ENCODE results near the gene SMARCE1.

The SMARCE1 gene

DNA sequence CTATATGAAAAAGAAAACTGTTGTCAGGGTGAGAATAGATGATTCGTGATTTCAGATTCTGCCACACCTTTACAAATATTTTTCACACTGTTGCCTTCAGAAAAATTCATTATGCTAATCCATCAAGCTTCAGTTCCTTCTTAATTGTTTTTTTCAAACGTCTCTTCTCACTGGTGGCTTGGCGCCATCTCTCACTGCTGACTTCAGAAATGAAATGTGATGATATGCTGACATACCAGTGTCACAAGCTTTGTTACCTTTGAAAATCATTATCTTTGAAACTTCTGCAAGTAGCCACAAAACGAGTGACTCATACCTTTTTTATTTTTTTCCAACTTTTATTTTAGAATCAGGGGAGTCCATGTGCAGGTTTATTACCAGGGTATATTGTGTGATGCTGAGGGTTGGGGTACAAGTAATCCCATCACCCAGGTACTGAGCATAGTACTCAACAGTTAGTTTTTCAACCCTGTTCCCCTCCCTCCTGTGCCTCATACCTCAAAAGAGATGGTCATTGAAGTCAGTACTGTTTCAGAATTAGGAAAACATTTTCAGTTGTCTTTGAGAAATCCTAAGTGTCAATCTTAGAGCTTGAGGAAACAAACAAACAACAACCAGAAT lies 31.4 kb upstream of the SMARCE1 start:
- TF ChIP-seq TAF1 (IDR thresholded peaks at IDR 0.05; ENCODE audit: low read depth, low read length) (no peak), POLR2A (IDR thresholded peaks at IDR 0.05; ENCODE audit: low read depth, low read length) (no peak), PAX5 (IDR thresholded peaks at IDR 0.05; ENCODE audit: insufficient read depth, low read length, severe bottlenecking) (no peak), POLR2AphosphoS5 (IDR thresholded peaks at IDR 0.05; ENCODE audit: low read depth, low read length) (no peak), POU2F2 (IDR thresholded peaks at IDR 0.05; ENCODE audit: low read depth, low read length) (no peak), SPI1 (IDR thresholded peaks at IDR 0.05; ENCODE audit: low read depth, low read length) (no peak)
- no peak for FAIRE-seq
- DNase-seq (ENCODE audit: insufficient read length, low spot score) = no peak

DNA sequence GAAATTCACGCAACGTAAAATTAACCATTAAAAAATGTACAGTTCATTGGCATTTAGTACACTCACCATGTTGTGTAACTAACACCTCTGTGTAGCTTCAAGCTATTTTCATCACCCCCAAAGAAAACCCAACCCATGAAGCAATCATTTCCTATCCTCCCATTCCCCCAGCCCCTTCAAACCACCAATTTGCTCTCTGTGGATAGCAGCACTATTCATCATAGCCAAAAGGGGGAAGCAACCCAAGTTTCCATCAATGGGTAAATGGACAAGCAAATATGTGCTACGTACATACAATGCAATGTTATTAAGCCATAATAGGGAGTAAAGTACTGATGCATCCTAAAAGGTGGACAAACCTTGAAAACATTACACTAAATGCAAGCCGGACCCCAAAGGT lies 28.3 kb upstream of the SMARCE1 start:
- FAIRE-seq (no peak), DNase-seq (ENCODE audit: insufficient read length, low spot score) (no peak)
- no peak for TF ChIP-seq SPI1 (IDR thresholded peaks at IDR 0.05; ENCODE audit: low read depth, low read length)
- TF ChIP-seq TAF1 (IDR thresholded peaks at IDR 0.05; ENCODE audit: low read depth, low read length) = no peak
- TF ChIP-seq POLR2AphosphoS5 (IDR thresholded peaks at IDR 0.05; ENCODE audit: low read depth, low read length) = no peak
- no peak for TF ChIP-seq POLR2A (IDR thresholded peaks at IDR 0.05; ENCODE audit: low read depth, low read length)
- TF ChIP-seq PAX5 (IDR thresholded peaks at IDR 0.05; ENCODE audit: insufficient read depth, low read length, severe bottlenecking) = no peak
- no peak for TF ChIP-seq POU2F2 (IDR thresholded peaks at IDR 0.05; ENCODE audit: low read depth, low read length)

DNA sequence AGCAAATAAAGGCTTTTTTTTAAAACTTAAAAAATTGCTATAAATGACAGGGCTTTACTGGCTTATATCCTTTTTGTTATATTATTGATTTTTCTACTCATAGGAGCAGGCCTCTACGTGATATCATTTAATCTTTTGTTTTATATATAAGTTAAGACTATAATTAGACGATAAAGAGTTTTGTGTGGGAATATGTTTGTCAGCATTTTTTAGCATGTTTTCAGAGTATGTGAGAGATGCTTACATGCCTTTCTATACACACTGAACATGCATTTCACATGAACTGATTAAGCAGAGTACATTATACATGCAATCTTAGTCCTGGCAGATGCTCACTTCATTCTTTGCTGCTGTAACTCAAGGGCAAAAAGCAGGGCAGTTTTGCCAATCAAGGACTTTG lies 25.0 kb upstream of the SMARCE1 start:
- DNase-seq (ENCODE audit: insufficient read length, low spot score) (no peak), FAIRE-seq (no peak)
- TF ChIP-seq SPI1 (IDR thresholded peaks at IDR 0.05; ENCODE audit: low read depth, low read length) (no peak), POLR2AphosphoS5 (IDR thresholded peaks at IDR 0.05; ENCODE audit: low read depth, low read length) (no peak), TAF1 (IDR thresholded peaks at IDR 0.05; ENCODE audit: low read depth, low read length) (no peak), POLR2A (IDR thresholded peaks at IDR 0.05; ENCODE audit: low read depth, low read length) (no peak)

DNA sequence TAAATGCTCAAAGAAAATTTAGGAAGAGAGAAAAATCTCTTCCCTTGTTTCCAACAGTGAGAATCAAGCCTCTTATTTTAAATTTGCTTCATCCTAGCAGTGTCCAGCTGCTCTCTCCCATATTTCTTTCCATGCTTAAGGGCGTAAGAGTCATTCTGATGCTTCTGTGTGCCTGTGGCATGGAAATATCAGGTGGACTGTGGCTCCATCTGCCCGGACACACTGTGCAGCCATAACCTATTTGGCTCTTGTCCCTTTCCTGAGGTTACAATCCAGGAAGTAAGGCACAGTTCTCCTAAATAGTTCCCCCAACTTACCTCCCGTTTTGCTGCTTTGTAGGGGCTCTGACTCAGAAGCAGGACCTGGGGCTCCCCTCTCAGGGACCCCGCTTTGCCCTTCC lies 23.7 kb upstream of the SMARCE1 start:
- no peak for DNase-seq (ENCODE audit: insufficient read length, low spot score)
- no peak for FAIRE-seq
- TF ChIP-seq POLR2A (IDR thresholded peaks at IDR 0.05; ENCODE audit: low read depth, low read length) (no peak), SPI1 (IDR thresholded peaks at IDR 0.05; ENCODE audit: low read depth, low read length) (no peak), TAF1 (IDR thresholded peaks at IDR 0.05; ENCODE audit: low read depth, low read length) (no peak), POU2F2 (IDR thresholded peaks at IDR 0.05; ENCODE audit: low read depth, low read length) (no peak), PAX5 (IDR thresholded peaks at IDR 0.05; ENCODE audit: insufficient read depth, low read length, severe bottlenecking) (no peak), POLR2AphosphoS5 (IDR thresholded peaks at IDR 0.05; ENCODE audit: low read depth, low read length) (no peak)

DNA sequence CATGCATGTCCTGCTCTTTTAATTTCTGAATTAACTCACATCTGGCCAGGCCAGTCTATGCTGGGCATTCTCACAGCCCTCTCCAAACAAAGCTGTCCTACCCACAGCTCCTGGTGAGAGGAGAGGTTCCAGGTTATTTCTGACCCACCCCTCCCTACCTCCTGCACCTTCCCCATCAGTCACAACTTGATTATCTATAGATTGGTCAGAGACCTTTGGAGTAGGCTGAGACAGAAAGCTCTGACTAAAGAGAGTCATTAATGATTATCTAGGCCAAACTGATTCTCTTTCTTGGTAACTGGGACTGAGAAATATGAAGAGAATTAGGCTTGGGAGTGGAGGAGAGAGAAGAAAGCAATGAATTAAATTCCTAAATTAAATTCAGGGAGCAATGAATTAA lies 18.7 kb upstream of the SMARCE1 start:
- no peak for FAIRE-seq
- TF ChIP-seq POLR2A (IDR thresholded peaks at IDR 0.05; ENCODE audit: low read depth, low read length) (no peak), TAF1 (IDR thresholded peaks at IDR 0.05; ENCODE audit: low read depth, low read length) (no peak), POLR2AphosphoS5 (IDR thresholded peaks at IDR 0.05; ENCODE audit: low read depth, low read length) (no peak), PAX5 (IDR thresholded peaks at IDR 0.05; ENCODE audit: insufficient read depth, low read length, severe bottlenecking) (no peak), POU2F2 (IDR thresholded peaks at IDR 0.05; ENCODE audit: low read depth, low read length) (no peak), SPI1 (IDR thresholded peaks at IDR 0.05; ENCODE audit: low read depth, low read length) (no peak)
- DNase-seq (ENCODE audit: insufficient read length, low spot score) = no peak

DNA sequence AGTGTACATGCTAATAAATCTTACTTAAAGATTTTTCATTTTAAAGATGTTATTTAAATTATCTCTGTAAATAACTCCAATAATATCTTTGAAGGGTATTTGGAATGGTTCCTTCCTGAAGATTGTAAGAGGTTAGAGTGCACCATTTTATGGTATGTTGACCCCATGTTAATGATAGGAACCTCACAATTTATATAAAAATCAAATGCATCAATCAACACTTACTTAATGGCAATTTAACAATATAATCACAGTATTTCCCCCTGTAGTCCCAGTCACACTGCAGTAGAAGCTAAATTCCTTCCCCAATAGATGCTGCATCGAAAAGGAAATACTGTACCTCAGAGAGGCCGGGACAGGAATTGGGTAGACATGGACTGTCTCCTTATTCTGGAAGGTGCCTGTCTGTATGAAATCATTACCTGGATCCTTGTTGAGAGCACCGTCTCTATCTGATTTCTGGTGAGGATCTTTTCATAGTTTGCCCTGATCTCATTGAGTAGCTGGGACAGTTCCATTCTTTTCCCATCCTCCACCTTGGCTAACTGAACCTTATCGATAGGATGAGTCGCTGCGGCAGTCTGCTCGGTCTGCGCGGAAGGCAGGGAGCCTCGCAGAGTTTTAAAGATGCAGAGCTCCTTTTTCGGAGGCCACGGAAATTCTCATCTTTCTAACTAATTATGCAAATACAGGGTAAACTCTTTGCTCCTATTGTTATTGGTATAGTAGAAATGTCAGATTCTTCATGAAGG lies 17.1 kb upstream of the SMARCE1 start, which contains the start of gene KRT222:
Gene KRT222 (minus strand): TSS at position 596 of the 752 bp plus-strand sequence. CDS start 78 bp downstream, at position 518.
- TF ChIP-seq POLR2AphosphoS5 (IDR thresholded peaks at IDR 0.05; ENCODE audit: low read depth, low read length) = no peak
- TF ChIP-seq PAX5 (IDR thresholded peaks at IDR 0.05; ENCODE audit: insufficient read depth, low read length, severe bottlenecking) = no peak
- TF ChIP-seq POLR2A (IDR thresholded peaks at IDR 0.05; ENCODE audit: low read depth, low read length) = no peak
- no peak for TF ChIP-seq SPI1 (IDR thresholded peaks at IDR 0.05; ENCODE audit: low read depth, low read length)
- no peak for TF ChIP-seq TAF1 (IDR thresholded peaks at IDR 0.05; ENCODE audit: low read depth, low read length)
- no peak for TF ChIP-seq POU2F2 (IDR thresholded peaks at IDR 0.05; ENCODE audit: low read depth, low read length)
- DNase-seq (ENCODE audit: insufficient read length, low spot score) (no peak), FAIRE-seq (no peak)

DNA sequence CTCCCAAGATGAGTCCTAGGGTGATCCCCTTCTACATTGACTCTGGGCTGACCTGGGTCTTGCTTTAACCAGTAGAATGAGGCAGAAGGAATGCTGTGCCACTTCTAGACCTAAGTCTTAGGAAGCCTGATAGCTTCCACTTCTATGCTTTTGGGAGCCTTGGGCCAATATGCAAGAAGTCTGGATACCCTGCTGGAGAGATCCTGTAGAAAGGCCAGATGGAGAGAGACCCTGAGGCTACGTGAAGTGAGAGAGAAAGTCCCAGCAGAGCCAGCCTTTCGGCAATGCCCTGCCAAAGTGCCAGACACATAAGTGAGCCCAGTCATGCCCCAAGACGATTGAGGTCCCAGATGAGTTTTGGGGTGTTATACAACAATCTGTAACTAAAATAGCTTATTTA lies 15.6 kb upstream of the SMARCE1 start:
- no peak for TF ChIP-seq POLR2A (IDR thresholded peaks at IDR 0.05; ENCODE audit: low read depth, low read length)
- no peak for TF ChIP-seq PAX5 (IDR thresholded peaks at IDR 0.05; ENCODE audit: insufficient read depth, low read length, severe bottlenecking)
- no peak for TF ChIP-seq POU2F2 (IDR thresholded peaks at IDR 0.05; ENCODE audit: low read depth, low read length)
- no peak for TF ChIP-seq TAF1 (IDR thresholded peaks at IDR 0.05; ENCODE audit: low read depth, low read length)
- no peak for TF ChIP-seq SPI1 (IDR thresholded peaks at IDR 0.05; ENCODE audit: low read depth, low read length)
- no peak for TF ChIP-seq POLR2AphosphoS5 (IDR thresholded peaks at IDR 0.05; ENCODE audit: low read depth, low read length)
- DNase-seq (ENCODE audit: insufficient read length, low spot score) = no peak
- FAIRE-seq = no peak

DNA sequence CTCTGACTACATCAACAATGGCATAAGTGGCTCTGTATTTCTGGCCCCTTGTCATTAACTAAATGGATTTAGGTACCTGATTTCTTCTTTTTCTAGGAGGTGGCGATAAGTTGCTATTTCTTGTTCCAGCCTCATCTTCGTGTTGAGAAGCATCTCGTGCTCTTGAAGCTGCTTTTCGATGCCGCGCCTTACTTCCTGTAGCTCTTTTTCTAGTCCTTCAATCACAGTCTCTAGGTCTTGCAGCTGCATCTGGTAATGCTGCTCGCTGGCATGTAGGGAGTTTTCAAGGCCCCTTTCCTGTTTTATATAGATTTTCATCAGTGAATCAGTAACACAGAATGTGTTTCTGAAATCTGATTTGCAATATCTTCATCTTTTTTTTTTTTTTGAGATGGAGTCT lies 12.3 kb upstream of the SMARCE1 start:
- TF ChIP-seq SPI1 (IDR thresholded peaks at IDR 0.05; ENCODE audit: low read depth, low read length) (no peak), POU2F2 (IDR thresholded peaks at IDR 0.05; ENCODE audit: low read depth, low read length) (no peak), PAX5 (IDR thresholded peaks at IDR 0.05; ENCODE audit: insufficient read depth, low read length, severe bottlenecking) (no peak), POLR2A (IDR thresholded peaks at IDR 0.05; ENCODE audit: low read depth, low read length) (no peak), POLR2AphosphoS5 (IDR thresholded peaks at IDR 0.05; ENCODE audit: low read depth, low read length) (no peak), TAF1 (IDR thresholded peaks at IDR 0.05; ENCODE audit: low read depth, low read length) (no peak)
- DNase-seq (ENCODE audit: insufficient read length, low spot score) = no peak
- FAIRE-seq = no peak

DNA sequence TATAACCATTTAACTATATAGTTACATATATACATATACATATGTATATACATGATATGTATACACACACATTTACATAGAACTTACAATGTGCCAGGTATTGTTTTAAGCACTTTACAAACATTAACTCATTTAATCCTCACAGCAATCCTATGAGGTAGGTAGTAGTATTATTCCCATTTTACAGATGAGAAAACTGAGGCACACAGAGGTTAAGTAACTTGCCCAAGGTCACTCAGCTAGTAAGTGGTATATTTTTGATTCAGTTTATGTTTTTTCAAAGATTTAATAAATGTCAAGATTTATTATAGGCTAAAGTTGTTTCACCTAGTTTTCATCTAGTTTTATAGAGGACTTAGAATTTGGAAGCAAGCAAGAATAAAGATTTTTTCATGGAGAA lies 10.8 kb upstream of the SMARCE1 start:
- FAIRE-seq (no peak), DNase-seq (ENCODE audit: insufficient read length, low spot score) (no peak)
- TF ChIP-seq PAX5 (IDR thresholded peaks at IDR 0.05; ENCODE audit: insufficient read depth, low read length, severe bottlenecking) (no peak), POU2F2 (IDR thresholded peaks at IDR 0.05; ENCODE audit: low read depth, low read length) (no peak), TAF1 (IDR thresholded peaks at IDR 0.05; ENCODE audit: low read depth, low read length) (no peak), POLR2AphosphoS5 (IDR thresholded peaks at IDR 0.05; ENCODE audit: low read depth, low read length) (no peak), SPI1 (IDR thresholded peaks at IDR 0.05; ENCODE audit: low read depth, low read length) (no peak), POLR2A (IDR thresholded peaks at IDR 0.05; ENCODE audit: low read depth, low read length) (no peak)

All from GM12891 (cell line).